Measurements from ENCODE around the gene TP53AIP1. TPM values are rescaled to one million over a fixed set of nuclear protein-coding genes. Genes with fewer than 3 reads are reported as not detected.

TP53AIP1 gene
- total and polyA plus RNA-seq, 12 donors, result 0.01 TPM; not detected in 11

- H3K27ac ChIP-seq, result no peak overlapping the region
- no peak overlapping the region for H3K4me3 ChIP-seq
- 49 to 61% methylated on average over 4 of the region's 4 CpGs for WGBS, 2 donors
- H3K36me3 ChIP-seq, result peaks cover 0 to 26% (median 1%) of the 10 kb centered on the region in 9 donors
- H3K9me3 ChIP-seq, result no peaks in the 10 kb centered on the region
- TF ChIP-seq CTCF (IDR thresholded peaks at IDR 0.05), result no peak
- intact Hi-C loops (cut with DNase I), result no loop called here
- ATAC-seq (no peak), DNase-seq (no peak)
- H3K4me1 ChIP-seq, result peaks cover 0 to 17% (median 0%) of the 10 kb centered on the region in 9 donors
- no peaks in the 10 kb centered on the region for H3K27me3 ChIP-seq
These were observed 22.8 kb upstream of the TP53AIP1 start for GRCh38 chr11:128965485-128965884.

- H3K4me3 ChIP-seq, result no peak overlapping the region
- no peaks in the 10 kb centered on the region for H3K27me3 ChIP-seq
- peaks cover 0 to 16% (median 0%) of the 10 kb centered on the region in 9 donors for H3K36me3 ChIP-seq
- no peaks in the 10 kb centered on the region for H3K9me3 ChIP-seq
- 57 to 68% methylated on average over 7 of the region's 7 CpGs for WGBS, 2 donors
- no peak overlapping the region for H3K27ac ChIP-seq
- ATAC-seq (no peak), DNase-seq (no peak)
- intact Hi-C loops (cut with DNase I), result no loop called here
- TF ChIP-seq CTCF (IDR thresholded peaks at IDR 0.05), result no peak
- peaks cover 0 to 17% (median 0%) of the 10 kb centered on the region in 9 donors for H3K4me1 ChIP-seq
These were observed 21.8 kb upstream of the TP53AIP1 start for GRCh38 chr11:128964463-128964930.

- intact Hi-C loops (cut with DNase I), result no loop called here
- peaks cover 0 to 17% (median 0%) of the 10 kb centered on the region in 9 donors for H3K4me1 ChIP-seq
- H3K27me3 ChIP-seq, result peaks cover 0 to 3% (median 0%) of the 10 kb centered on the region in 7 donors
- WGBS, 2 donors, result 83 to 91% methylated on average over 3 of the region's 3 CpGs
- no peak for DNase-seq
- no peak overlapping the region for H3K27ac ChIP-seq
- no peak for ATAC-seq
- no peak for TF ChIP-seq CTCF (IDR thresholded peaks at IDR 0.05)
- H3K9me3 ChIP-seq, result no peaks in the 10 kb centered on the region
- H3K36me3 ChIP-seq, result peaks cover 0 to 9% (median 0%) of the 10 kb centered on the region in 9 donors
- H3K4me3 ChIP-seq, result no peak overlapping the region
These were observed 21.2 kb upstream of the TP53AIP1 start for GRCh38 chr11:128963744-128964325.

- H3K27me3 ChIP-seq, result peaks cover 0 to 8% (median 0%) of the 10 kb centered on the region in 7 donors
- H3K4me1 ChIP-seq, result peaks cover 0 to 17% (median 0%) of the 10 kb centered on the region in 9 donors
- intact Hi-C loops (cut with DNase I), result no loop called here
- no peak overlapping the region for H3K4me3 ChIP-seq
- WGBS, 2 donors, result 88 to 89% methylated on average over 5 of the region's 5 CpGs
- H3K27ac ChIP-seq, result no peak overlapping the region
- no peak for TF ChIP-seq CTCF (IDR thresholded peaks at IDR 0.05)
- ATAC-seq, result no peak
- no peak for DNase-seq
- no peaks in the 10 kb centered on the region for H3K9me3 ChIP-seq
- H3K36me3 ChIP-seq, result no peaks in the 10 kb centered on the region
These were observed 20.2 kb upstream of the TP53AIP1 start for GRCh38 chr11:128962896-128963295.
